Thyroid gland (tissue), 4 donors: ENCODE results near the gene LAMA4. TPM values are rescaled to one million over a fixed set of nuclear protein-coding genes. Genes with fewer than 3 reads are reported as not detected.

ENCODE experiments used
- DNase-seq, 2 donors: peaks; one replicate each; pipeline ENCODE4 v3.0.0-alpha.2; 2019
- H3K27ac ChIP-seq, 3 donors: fragments of 200-600 bp; sonication (generic); 1 replicate in 2 of 3; 2 replicates in 1 of 3; pipeline ENCODE4 v1.5.1; 2016 to 2019; ENCODE audit warnings: mild to moderate bottlenecking in 1 of 3, moderate library complexity in 1 of 3
- H3K27me3 ChIP-seq: fragments of 200-600 bp; sonication (generic); one replicate; pipeline ENCODE4 v1.5.1; 2019
- H3K36me3 ChIP-seq, 2 donors: fragments of 200-600 bp; sonication (generic); one replicate each; pipeline ENCODE4 v1.5.1; 2016 to 2019
- H3K4me1 ChIP-seq, 2 donors: fragments of 200-600 bp; sonication (generic); one replicate each; pipeline ENCODE4 v1.5.1; 2017 to 2019
- H3K4me3 ChIP-seq, 3 donors: fragments of 200-600 bp; sonication (generic); replicated peaks in 1 of 3; 1 replicate in 2 of 3; 2 replicates in 1 of 3; pipeline ENCODE4 v1.5.1; 2016; ENCODE audit warnings: mild to moderate bottlenecking in 1 of 3
- H3K9me3 ChIP-seq: fragments of 200-600 bp; sonication (generic); one replicate; pipeline ENCODE4 v1.5.1; 2017
- POLR2A ChIP-seq, 2 donors: fragments of 450-650 bp; IDR thresholded peaks; one replicate each; pipeline ENCODE4 v1.6.1; 2017; ENCODE audit warnings: antibody characterized with exemption in 2 of 2, mild to moderate bottlenecking in 2 of 2, moderate library complexity in 1 of 2
- WGBS, 2 donors: methylation state at CpG; one replicate each; pipeline ENCODE4 v1.1.5; 2017; 5-methylcytosine and 5-hydroxymethylcytosine counted together
- intact Hi-C: fragments of 100-400 bp; cut with DNase I; formaldehyde crosslinking; loops from one replicate; pipeline ENCODE4 v1.15.1; 2023
- total RNA-seq, 4 donors: library from RNA; depleted of rRNA; stranded (reverse); fragments of >200 nt; gene quantifications; one replicate each; pipeline ENCODE4 v1.2.3, GENCODE V29; 2016
- TF ChIP-seq, protein P1 (sequence below), 6 experiments: fragments of 200-600 bp in 3 of 6; fragments of 450-650 bp in 3 of 6; sonication (generic) in 3 of 6; IDR thresholded peaks; one replicate each; pipeline ENCODE4 v1.5.1; 2016 to 2019; ENCODE audit warnings: antibody characterized with exemption in 6 of 6, mild to moderate bottlenecking in 2 of 6, inconsistent platforms in 1 of 6, moderate library complexity in 1 of 6

LAMA4 gene
- total RNA-seq, 4 donors from 2014 or later = 29.9 to 40.0 (median 35.3) TPM

- no peaks in the 10 kb centered on the region for H3K9me3 ChIP-seq
- TF ChIP-seq POLR2A (IDR thresholded peaks at IDR 0.05) = no peak
- TF ChIP-seq, protein P1, sequence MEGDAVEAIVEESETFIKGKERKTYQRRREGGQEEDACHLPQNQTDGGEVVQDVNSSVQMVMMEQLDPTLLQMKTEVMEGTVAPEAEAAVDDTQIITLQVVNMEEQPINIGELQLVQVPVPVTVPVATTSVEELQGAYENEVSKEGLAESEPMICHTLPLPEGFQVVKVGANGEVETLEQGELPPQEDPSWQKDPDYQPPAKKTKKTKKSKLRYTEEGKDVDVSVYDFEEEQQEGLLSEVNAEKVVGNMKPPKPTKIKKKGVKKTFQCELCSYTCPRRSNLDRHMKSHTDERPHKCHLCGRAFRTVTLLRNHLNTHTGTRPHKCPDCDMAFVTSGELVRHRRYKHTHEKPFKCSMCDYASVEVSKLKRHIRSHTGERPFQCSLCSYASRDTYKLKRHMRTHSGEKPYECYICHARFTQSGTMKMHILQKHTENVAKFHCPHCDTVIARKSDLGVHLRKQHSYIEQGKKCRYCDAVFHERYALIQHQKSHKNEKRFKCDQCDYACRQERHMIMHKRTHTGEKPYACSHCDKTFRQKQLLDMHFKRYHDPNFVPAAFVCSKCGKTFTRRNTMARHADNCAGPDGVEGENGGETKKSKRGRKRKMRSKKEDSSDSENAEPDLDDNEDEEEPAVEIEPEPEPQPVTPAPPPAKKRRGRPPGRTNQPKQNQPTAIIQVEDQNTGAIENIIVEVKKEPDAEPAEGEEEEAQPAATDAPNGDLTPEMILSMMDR (IDR thresholded peaks at IDR 0.05) = no peak
- no peak for DNase-seq
- peaks cover 0 to 2% of the 10 kb centered on the region in 2 donors for H3K4me1 ChIP-seq
- no peak overlapping the region for H3K27ac ChIP-seq
- 76 to 87% methylated on average over 1 of the region's 1 CpG for WGBS, 2 donors
- no peak overlapping the region for H3K4me3 ChIP-seq
- intact Hi-C loops = no loop called here
- peaks cover 0 to 9% of the 10 kb centered on the region in 2 donors for H3K36me3 ChIP-seq
- H3K27me3 ChIP-seq = no peaks in the 10 kb centered on the region
Measured at GRCh38 chr6:112117554-112117953, 136.8 kb downstream of the LAMA4 start.

- intact Hi-C loops = no loop called here
- 83 to 100% methylated on average over 1 of the region's 1 CpG for WGBS, 2 donors
- H3K27me3 ChIP-seq = no peaks in the 10 kb centered on the region
- no peaks in the 10 kb centered on the region for H3K9me3 ChIP-seq
- TF ChIP-seq, protein P1 (IDR thresholded peaks at IDR 0.05) = no peak
- no peak for TF ChIP-seq POLR2A (IDR thresholded peaks at IDR 0.05)
- peaks cover 0 to 6% of the 10 kb centered on the region in 2 donors for H3K36me3 ChIP-seq
- H3K27ac ChIP-seq = no peak overlapping the region
- no peak overlapping the region for H3K4me3 ChIP-seq
- no peak for DNase-seq
- peaks cover 0 to 7% of the 10 kb centered on the region in 2 donors for H3K4me1 ChIP-seq
Measured at GRCh38 chr6:112116221-112116620, 138.1 kb downstream of the LAMA4 start.

GRCh38 chr6:112114577-112115223 is 139.7 kb downstream of the LAMA4 start:
- peaks cover 0 to 1% of the 10 kb centered on the region in 2 donors for H3K36me3 ChIP-seq
- DNase-seq = no peak
- H3K9me3 ChIP-seq = no peaks in the 10 kb centered on the region
- H3K27me3 ChIP-seq = no peaks in the 10 kb centered on the region
- no peak overlapping the region for H3K27ac ChIP-seq
- H3K4me3 ChIP-seq = no peak overlapping the region
- intact Hi-C loops = no loop called here
- peaks cover 0 to 7% of the 10 kb centered on the region in 2 donors for H3K4me1 ChIP-seq
- no peak for TF ChIP-seq POLR2A (IDR thresholded peaks at IDR 0.05)
- TF ChIP-seq, protein P1 (IDR thresholded peaks at IDR 0.05) = no peak
- WGBS, 2 donors = 95 to 98% methylated on average over 3 of the region's 3 CpGs

- peaks cover 2 to 7% of the 10 kb centered on the region in 2 donors for H3K4me1 ChIP-seq
- no peaks in the 10 kb centered on the region for H3K27me3 ChIP-seq
- intact Hi-C loops = no loop called here
- no peak for DNase-seq
- no peak overlapping the region for H3K27ac ChIP-seq
- H3K36me3 ChIP-seq = no peaks in the 10 kb centered on the region
- no peak overlapping the region for H3K4me3 ChIP-seq
- TF ChIP-seq, protein P1 (IDR thresholded peaks at IDR 0.05) = no peak
- no peak for TF ChIP-seq POLR2A (IDR thresholded peaks at IDR 0.05)
- no peaks in the 10 kb centered on the region for H3K9me3 ChIP-seq
Measured at GRCh38 chr6:112113918-112114317, 140.4 kb downstream of the LAMA4 start.

GRCh38 chr6:112113431-112113830 is 140.9 kb downstream of the LAMA4 start:
- peaks cover 2 to 7% of the 10 kb centered on the region in 2 donors for H3K4me1 ChIP-seq
- H3K27ac ChIP-seq = no peak overlapping the region
- TF ChIP-seq, protein P1 (IDR thresholded peaks at IDR 0.05) = no peak
- no peak for TF ChIP-seq POLR2A (IDR thresholded peaks at IDR 0.05)
- WGBS, 2 donors = 77 to 80% methylated on average over 3 of the region's 3 CpGs
- no peak for DNase-seq
- intact Hi-C loops = no loop called here
- no peaks in the 10 kb centered on the region for H3K9me3 ChIP-seq
- H3K36me3 ChIP-seq = no peaks in the 10 kb centered on the region
- no peaks in the 10 kb centered on the region for H3K27me3 ChIP-seq
- H3K4me3 ChIP-seq = no peak overlapping the region
